ENCODE measurements around the gene PSMA7.

The PSMA7 gene

DNA sequence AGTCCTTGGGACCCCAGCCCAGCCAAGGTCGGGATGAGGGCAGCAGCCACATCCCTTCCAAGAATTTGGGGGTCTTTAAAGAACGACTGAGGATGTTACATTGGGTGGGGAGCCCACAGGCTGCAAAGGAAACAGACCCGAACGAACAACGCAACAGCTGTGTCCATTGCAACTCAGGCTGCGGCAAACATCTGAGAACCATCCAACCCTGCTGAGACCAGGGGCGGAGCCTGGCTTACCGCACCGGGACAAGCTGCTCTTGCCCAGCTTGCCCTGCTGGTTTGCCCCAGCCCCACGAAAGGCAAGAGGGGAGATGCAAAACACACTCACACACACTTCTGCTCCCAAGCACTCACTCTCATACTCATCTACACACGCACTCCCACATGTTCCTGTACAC, 56.0 kb downstream of the PSMA7 start:
- no peak for DNase-seq (ENCODE audit: low read depth)
